SJSA1 (cell line): ENCODE results near the gene PLEKHD1. TPM values are rescaled to one million over a fixed set of nuclear protein-coding genes. Genes with fewer than 3 reads are reported as not detected.

Experiments
- DNase-seq, 2 experiments: peaks; one replicate each; pipeline ENCODE4 v3.0.0-alpha.2; 2015 to 2020; ENCODE audit warnings: low spot score in 2 of 2, low read depth in 1 of 2
- H3K27ac ChIP-seq: fragments of 250-450 bp; sonication (Bioruptor Pico); 2 replicates; pipeline ENCODE4 v1.5.1; 2020; ENCODE audit warnings: mild to moderate bottlenecking, moderate library complexity
- H3K27me3 ChIP-seq: fragments of 250-450 bp; sonication (Bioruptor Pico); replicated peaks from 2 replicates; pipeline ENCODE4 v1.5.1; 2020; ENCODE audit warnings: mild to moderate bottlenecking, moderate library complexity
- H3K36me3 ChIP-seq: fragments of 250-450 bp; sonication (Bioruptor Pico); 2 replicates; pipeline ENCODE4 v1.5.1; 2020; ENCODE audit warnings: mild to moderate bottlenecking
- H3K4me1 ChIP-seq: fragments of 250-450 bp; sonication (Bioruptor Pico); replicated peaks from 2 replicates; pipeline ENCODE4 v1.6.1; 2021; ENCODE audit warnings: mild to moderate bottlenecking
- H3K4me3 ChIP-seq: fragments of 250-450 bp; sonication (Bioruptor Pico); 2 replicates; pipeline ENCODE4 v1.5.1; 2020; ENCODE audit warnings: mild to moderate bottlenecking
- H3K9me3 ChIP-seq: fragments of 250-450 bp; sonication (Bioruptor Pico); replicated peaks from 2 replicates; pipeline ENCODE4 v1.5.1; 2020; ENCODE audit warnings: mild to moderate bottlenecking
- total RNA-seq: library from RNA; depleted of rRNA; stranded (reverse); fragments of >200 nt; shearing (Covaris generic); gene quantifications from 2 replicates; pipeline ENCODE4 v1.2.3, GENCODE V29; 2014

The PLEKHD1 gene
- total RNA-seq, 1 experiment from 2014 or later: 0.03 TPM

DNA sequence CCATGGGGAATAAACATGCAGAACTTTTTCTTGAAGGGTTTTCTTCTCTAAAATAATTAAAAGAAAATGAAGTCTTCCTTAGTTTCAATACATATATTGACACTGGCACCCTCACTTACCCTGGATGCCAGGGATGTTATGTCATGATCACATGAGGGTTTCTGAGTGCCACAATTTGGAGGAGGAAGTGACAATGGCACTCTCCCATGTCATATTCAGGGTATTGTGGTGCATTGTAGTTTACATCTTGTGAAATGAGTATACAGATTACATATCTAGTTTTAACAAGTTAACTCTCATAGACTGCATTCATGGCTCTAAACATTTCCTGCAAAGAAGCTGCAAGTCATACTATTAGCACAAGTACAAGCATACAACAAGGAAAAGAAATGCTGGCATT lies 52.4 kb downstream of the PLEKHD1 start:
- DNase-seq: no peak
- H3K27ac ChIP-seq: no peak overlapping the region
- H3K9me3 ChIP-seq: no peaks in the 10 kb centered on the region
- H3K4me3 ChIP-seq: no peak overlapping the region
- H3K27me3 ChIP-seq: peaks cover 3% of the 10 kb centered on the region; the same call in 1 of the 2 replicates
- H3K4me1 ChIP-seq: no peaks in the 10 kb centered on the region
- H3K36me3 ChIP-seq: no peaks in the 10 kb centered on the region

DNA sequence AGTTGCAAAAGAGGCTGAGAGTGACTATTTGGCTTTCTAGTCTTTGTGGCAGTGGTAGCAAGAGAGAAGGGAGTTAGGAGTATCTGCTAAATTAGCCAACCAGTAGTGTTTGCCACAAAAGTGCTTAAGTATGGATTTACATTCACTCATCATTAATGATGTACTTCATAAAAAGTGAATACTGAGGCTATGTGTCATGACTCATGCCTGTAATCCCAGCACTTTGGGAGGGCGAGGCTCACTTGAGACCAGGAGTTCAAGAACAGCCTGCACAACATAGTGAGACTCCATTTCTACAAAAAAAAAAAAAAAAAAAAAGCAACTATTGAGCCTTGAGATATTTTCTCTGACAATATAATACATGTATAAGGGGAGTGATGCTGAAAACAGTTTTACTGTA lies 53.4 kb downstream of the PLEKHD1 start:
- Histone ChIP-seq H3K36me3 (no peaks in the 10 kb centered on the region), H3K27me3 (peaks cover 3% of the 10 kb centered on the region; the same call in 1 of the 2 replicates), H3K9me3 (no peaks in the 10 kb centered on the region), H3K4me3 (no peak overlapping the region), H3K4me1 (no peaks in the 10 kb centered on the region), H3K27ac (no peak overlapping the region)
- no peak for DNase-seq

DNA sequence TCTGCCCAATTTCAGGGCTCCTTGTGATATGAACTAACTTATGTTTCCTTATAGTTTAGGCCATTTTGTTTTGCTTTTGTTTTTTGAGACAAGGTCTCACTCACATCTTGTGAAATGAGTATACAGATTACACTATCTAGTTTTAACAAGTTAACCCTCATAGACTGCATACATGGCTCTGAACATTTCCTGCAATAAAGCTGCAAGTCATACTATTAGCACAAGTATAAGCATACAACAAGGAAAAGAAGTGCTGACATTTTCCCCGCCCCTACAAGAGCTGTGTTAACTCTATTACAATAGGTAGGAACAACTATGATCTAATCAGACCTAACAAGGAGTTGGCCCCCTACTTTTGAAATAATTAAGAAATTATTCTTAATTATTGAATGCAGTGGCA lies 54.2 kb downstream of the PLEKHD1 start:
- no peak overlapping the region for H3K4me3 ChIP-seq
- DNase-seq: no peak
- peaks cover 4% of the 10 kb centered on the region; the same call in 1 of the 2 replicates for H3K27me3 ChIP-seq
- no peaks in the 10 kb centered on the region for H3K9me3 ChIP-seq
- no peaks in the 10 kb centered on the region for H3K4me1 ChIP-seq
- no peaks in the 10 kb centered on the region for H3K36me3 ChIP-seq
- no peak overlapping the region for H3K27ac ChIP-seq

DNA sequence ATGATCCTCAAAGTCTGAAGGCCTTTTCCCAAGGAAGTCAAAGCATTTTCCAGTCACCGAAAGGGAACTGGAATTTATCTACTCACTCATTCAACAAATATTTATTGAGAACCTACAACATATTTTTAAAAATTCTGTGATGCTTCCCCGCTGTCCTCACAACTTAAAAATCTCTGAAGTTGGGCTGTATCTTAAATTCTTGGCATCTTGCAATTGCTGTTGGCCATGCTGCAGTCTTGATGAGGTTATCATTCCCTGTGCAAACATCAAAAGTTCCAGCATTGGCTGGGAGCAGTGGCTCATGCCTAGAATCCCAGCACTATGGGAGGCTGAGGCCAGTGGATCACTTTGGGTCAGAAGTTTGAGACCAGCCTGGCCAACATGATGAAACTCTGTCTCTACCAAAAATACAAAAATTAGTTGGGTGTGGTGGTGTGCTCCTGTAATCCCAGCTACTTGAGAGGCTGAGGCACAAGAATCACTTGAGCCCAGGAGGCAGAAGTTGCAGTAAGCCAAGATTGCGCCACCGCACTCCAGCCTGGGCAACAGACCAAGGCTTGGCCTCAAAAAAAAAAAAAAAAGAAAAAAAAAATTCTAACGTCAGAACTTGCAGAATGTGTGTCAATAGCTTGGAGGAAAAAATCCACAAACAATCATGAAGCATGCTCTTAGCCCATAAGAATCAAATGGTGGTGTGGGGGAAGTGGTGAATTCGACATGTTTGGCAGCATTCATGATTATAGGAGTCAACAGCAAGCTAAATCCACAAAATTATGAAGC lies 55.3 kb downstream of the PLEKHD1 start:
- no peaks in the 10 kb centered on the region for H3K9me3 ChIP-seq
- no peaks in the 10 kb centered on the region for H3K4me1 ChIP-seq
- H3K4me3 ChIP-seq: no peak overlapping the region
- H3K36me3 ChIP-seq: no peaks in the 10 kb centered on the region
- H3K27me3 ChIP-seq: peaks cover 5% of the 10 kb centered on the region; the same call in 1 of the 2 replicates
- no peak for DNase-seq
- H3K27ac ChIP-seq: no peak overlapping the region

DNA sequence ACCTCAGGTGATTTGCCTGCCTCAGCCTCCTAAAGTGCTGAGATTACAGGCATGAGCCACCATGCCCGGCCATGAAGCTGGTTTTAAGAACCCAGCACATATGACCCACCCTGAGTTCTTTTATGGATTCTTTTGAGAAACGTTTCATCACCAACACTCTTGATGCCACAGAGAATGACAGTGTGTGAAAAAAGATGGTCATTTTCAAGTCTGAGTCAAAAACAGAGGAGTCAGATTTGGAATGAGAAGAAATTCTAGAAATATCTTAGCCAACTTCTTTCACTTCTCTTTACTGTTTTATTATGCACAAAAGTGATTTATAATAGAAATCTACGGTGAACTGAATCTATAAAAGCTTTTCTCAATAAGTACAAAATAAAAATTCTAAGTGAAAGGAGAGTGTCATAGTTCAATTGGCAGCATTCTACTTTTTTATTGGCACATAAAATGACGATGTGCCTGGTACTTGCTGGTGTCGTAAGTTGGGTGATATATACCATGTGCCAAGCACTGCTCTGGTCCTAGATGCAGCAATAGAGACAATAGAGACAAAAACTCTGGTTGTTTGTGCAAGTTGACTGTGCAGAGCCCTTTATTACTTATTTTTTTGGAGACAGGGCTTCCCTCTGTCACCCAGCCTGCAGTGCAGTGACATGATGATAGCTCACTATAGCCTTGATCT lies 56.3 kb downstream of the PLEKHD1 start:
- Histone ChIP-seq H3K27ac (no peak overlapping the region), H3K36me3 (no peaks in the 10 kb centered on the region), H3K4me3 (no peak overlapping the region), H3K4me1 (no peaks in the 10 kb centered on the region), H3K9me3 (no peaks in the 10 kb centered on the region), H3K27me3 (peaks cover 5% of the 10 kb centered on the region; the same call in 1 of the 2 replicates)
- no peak for DNase-seq

DNA sequence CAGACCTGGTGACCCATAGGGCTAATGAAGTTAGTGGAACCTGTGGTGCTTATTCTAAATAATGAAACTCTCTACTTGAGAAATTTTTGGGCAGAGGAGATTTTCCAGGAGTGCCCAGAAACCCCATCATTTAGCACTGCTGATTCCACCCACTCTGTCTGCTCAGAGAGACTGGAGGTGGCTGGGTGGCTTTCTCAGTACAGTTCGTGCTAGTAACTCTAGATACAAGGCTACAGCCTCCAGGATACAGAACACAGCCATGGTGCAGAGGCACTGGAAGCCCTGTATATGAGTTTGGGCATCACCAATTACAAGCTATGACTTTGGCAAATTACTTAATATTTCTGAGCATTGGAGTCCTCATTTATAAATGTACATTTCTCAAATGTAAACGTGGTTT lies 57.8 kb downstream of the PLEKHD1 start:
- Histone ChIP-seq H3K27ac (no peak overlapping the region), H3K27me3 (peaks cover 5% of the 10 kb centered on the region; the same call in 1 of the 2 replicates), H3K9me3 (no peaks in the 10 kb centered on the region), H3K4me3 (no peak overlapping the region), H3K4me1 (no peaks in the 10 kb centered on the region), H3K36me3 (no peaks in the 10 kb centered on the region)
- no peak for DNase-seq

DNA sequence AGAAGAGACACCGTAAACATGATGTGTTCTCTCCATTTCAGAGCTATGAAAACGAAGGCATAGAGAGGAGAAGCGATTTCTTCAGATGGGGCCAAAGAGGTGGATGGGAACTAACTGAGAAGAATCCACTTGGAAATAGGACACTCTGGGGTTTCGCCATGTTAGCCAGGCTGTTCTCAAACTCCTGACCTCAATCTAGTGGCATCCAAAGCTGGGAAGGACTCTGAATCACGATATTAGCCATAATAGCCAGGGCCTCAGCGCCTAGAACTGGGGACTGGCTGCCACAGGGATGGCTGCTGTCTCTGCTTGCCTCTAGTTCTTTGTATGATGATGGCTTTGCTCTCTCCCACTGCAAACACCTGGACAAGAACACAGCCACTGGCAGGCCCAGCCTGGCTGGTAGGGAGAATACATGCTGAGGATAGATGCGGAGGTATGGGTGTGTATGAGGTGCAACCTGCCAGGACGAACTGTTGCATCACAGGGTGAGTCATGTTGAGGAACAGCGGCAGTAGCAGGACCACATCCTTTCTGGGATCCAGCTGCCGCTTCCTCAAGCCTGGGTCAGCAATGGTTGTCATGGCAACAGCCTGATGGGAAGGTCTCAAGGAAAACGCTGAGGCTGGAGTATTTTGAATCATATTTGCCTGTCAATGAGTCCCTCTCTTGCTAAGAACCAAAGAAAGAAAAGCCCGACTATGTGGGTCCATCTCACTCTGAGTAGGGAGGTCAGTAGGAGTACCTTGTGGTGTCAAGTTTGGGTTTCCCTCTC lies 59.0 kb downstream of the PLEKHD1 start:
- H3K27me3 ChIP-seq: peaks cover 8% of the 10 kb centered on the region
- DNase-seq: no peak
- no peak overlapping the region for H3K4me3 ChIP-seq
- no peaks in the 10 kb centered on the region for H3K36me3 ChIP-seq
- no peak overlapping the region for H3K27ac ChIP-seq
- no peaks in the 10 kb centered on the region for H3K4me1 ChIP-seq
- H3K9me3 ChIP-seq: no peaks in the 10 kb centered on the region

DNA sequence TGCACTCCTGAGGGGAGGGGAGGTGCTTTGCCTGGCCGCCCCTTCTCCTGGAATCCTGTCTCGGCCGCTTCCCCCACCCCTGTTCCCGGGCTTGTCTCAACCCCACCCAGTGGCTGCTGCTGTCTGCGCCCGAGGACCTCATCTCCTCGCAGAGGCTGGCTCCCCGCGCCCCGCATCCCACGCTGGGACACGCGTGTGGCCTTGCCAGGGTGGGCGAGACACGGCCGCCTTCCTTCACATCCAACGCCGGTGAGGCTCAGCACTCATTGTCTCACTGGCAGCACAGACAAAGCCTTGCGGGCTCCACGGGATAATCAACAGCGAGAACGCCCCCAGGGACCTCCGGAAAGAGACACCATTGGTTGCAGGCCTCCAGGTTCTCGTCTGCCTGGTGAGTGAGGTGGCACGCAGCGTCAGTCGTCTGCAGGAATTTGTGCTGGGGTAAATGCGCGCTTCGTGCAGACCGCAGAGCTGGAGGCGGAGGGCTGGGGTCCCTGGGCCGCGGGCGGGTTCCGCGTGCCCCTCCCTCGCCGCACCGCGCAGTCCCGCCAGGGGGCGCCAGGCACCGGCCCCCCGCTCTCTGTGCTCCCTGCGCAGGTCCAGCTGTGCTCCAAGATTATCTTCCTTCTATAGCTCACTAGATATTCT lies 63.3 kb downstream of the PLEKHD1 start:
- DNase-seq: no peak

DNA sequence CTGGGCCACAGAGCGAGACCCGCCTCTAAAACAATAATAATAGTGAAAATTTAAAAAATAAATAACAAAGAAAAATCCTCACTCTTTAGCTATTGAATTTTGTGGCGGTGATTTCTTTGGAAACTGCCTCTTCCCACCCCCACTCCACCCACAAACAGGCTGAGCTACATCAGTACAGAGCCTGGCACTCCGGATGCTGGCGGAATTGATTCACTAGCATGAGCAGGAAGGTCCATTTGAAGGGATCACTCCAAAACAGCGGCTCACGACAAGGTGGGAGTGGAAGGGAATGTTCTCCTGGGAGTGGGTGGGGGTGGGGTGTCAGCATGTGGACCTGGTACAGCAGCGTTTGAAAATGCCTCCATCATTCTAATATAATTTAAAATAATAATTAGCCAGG lies 64.0 kb downstream of the PLEKHD1 start:
- peaks cover 11% of the 10 kb centered on the region; the same call in 1 of the 2 replicates for H3K27me3 ChIP-seq
- H3K27ac ChIP-seq: no peak overlapping the region
- H3K36me3 ChIP-seq: no peaks in the 10 kb centered on the region
- DNase-seq: no peak
- H3K9me3 ChIP-seq: no peaks in the 10 kb centered on the region
- no peaks in the 10 kb centered on the region for H3K4me1 ChIP-seq
- no peak overlapping the region for H3K4me3 ChIP-seq

More for the DNA sequence above, 63.3 kb downstream of the PLEKHD1 start:
- Histone ChIP-seq H3K27ac (no peak overlapping the region), H3K4me3 (no peak overlapping the region), H3K36me3 (no peaks in the 10 kb centered on the region), H3K4me1 (no peaks in the 10 kb centered on the region), H3K27me3 (peaks cover 11% of the 10 kb centered on the region; the same call in 1 of the 2 replicates), H3K9me3 (no peaks in the 10 kb centered on the region)

DNA sequence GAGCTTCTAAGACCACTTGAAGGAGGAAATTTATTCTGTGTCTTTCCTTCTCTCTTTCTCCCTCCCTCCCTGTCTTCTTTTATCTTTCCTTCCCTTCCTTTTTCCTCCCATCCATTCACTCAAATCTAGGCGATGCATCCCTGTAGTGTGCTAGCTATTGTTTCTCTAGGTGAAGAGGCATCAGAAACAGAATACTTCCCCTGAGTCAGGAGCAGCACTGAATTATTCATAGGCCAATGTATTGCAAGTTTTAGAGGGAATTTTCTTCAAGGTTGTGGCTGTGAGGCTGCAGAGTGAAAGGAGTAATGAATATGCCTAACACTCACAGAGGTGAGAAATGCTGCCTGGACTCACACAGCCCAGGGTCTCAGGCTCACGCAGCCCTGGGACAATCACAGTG lies 67.0 kb downstream of the PLEKHD1 start:
- Histone ChIP-seq H3K27me3 (peaks cover 9% of the 10 kb centered on the region; the same call in 1 of the 2 replicates), H3K4me1 (no peaks in the 10 kb centered on the region), H3K27ac (no peak overlapping the region), H3K9me3 (no peaks in the 10 kb centered on the region), H3K4me3 (no peak overlapping the region), H3K36me3 (no peaks in the 10 kb centered on the region)
- no peak for DNase-seq

DNA sequence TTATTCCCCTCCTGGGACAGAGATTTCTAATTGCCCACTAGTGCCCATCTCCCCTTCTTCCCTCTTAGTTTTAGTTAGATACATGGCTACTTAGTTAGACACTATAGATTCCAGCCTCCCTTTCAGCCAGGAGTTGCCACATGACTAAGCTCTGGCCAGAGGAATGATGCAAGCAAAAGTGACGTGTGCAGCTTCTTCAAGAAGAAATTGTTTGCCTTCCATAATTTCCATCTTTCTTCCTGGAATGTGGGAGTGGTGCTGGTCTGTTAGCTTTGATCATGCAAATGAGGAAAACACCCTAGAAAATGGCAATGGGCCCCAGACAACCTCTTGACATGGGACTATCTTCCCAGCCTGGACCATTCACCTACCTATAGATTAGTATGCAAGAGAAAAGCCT lies 68.7 kb downstream of the PLEKHD1 start:
- no peak overlapping the region for H3K4me3 ChIP-seq
- no peaks in the 10 kb centered on the region for H3K36me3 ChIP-seq
- H3K9me3 ChIP-seq: no peaks in the 10 kb centered on the region
- H3K27ac ChIP-seq: no peak overlapping the region
- peaks cover 9% of the 10 kb centered on the region; the same call in 1 of the 2 replicates for H3K27me3 ChIP-seq
- no peak for DNase-seq
- no peaks in the 10 kb centered on the region for H3K4me1 ChIP-seq

DNA sequence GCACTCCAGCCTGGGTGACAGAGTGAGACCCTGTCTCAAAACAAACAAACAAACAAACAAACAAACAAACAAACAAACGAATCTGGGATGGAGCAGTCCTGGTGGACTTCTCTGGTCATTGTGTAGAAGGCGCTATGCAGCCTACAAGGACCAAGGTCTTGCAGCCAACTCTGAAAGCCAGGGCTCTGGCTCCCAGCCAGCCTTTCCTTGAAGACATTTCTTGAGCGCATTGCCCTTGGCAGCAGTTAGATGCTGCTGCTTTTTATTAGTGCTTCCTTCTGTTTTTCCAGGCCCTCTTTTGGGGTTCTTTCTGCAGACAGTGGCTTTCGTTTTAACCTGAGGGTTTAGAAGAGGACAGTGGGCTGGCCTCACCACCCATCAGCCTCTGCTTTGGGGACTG lies 70.0 kb downstream of the PLEKHD1 start:
- Histone ChIP-seq H3K4me1 (no peaks in the 10 kb centered on the region), H3K4me3 (no peak overlapping the region), H3K9me3 (no peaks in the 10 kb centered on the region), H3K36me3 (no peaks in the 10 kb centered on the region), H3K27ac (no peak overlapping the region), H3K27me3 (no peaks in the 10 kb centered on the region)
- no peak for DNase-seq

DNA sequence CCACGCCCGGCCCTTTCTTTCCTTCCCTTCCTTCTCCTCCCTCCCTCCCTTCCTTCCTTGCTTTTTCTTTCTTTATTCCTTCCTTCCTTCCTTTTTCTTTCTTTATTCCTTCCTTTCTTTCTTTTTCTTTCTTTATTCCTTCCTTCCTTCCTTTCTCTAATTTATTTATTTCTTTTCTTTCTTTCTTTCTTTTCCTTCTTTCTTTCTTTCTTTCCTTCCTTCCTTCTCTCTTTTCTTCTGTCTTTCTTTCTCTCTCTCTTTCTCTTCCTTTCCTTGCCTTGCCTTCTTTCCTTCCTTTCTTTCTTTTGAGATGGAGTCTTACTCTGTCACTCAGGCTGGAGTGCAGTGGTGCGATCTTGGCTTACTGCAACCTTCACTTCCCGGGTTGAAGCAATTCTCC lies 74.2 kb downstream of the PLEKHD1 start:
- Histone ChIP-seq H3K27me3 (no peaks in the 10 kb centered on the region), H3K9me3 (no peaks in the 10 kb centered on the region), H3K27ac (no peak overlapping the region), H3K4me3 (no peak overlapping the region), H3K4me1 (no peaks in the 10 kb centered on the region), H3K36me3 (no peaks in the 10 kb centered on the region)
- DNase-seq: no peak
